ENCODE data around the gene UBL3. TPM values are rescaled to one million over a fixed set of nuclear protein-coding genes. Genes with fewer than 3 reads are reported as not detected.

Gene UBL3
- total RNA-seq, 1 experiment from 2014 or later = 11.1 TPM

DNA sequence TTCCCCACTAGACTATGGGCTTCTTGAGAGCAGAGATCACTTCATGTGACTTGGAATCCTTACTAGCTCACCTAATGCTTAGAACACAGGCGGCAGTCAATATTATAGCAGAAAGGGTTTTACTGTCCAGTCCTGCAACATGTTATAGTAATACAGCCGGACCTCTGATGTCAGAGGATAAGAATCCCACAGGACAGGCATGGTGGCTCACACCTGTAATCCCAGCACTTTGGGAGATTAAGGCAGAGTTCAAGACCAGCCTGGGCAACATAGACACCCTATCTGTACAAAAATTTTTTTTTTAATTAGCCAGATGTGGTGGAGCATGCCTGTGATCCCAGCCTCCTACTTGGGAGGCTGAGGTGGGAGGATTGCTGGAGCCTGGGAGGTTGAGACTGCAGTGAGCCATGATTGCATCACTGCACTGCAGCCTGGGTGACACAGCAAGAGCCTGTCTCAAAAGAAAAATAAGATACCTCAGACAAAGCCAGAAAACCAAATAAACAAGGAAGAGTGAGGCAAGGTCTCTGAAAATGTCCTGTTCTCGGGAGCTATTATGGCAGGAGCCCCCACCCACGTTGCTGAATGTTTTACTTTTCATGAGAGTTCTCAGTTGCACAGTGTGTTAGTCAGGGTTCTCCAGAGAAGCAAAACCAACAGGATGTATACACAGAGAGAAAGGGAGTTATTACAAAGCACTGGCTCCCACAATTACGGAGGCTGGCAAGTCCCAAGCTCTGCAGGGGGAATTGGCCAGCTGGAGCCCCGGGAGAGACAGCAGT lies 100.8 kb downstream of the UBL3 start:
- CTCF ChIA-PET = no interaction called here
- H3K4me3 ChIP-seq (ENCODE audit: low read depth in 2 of 2, low read length in 2 of 2) = no peak overlapping the region
- no peaks in the 10 kb centered on the region for H3K36me3 ChIP-seq (ENCODE audit: control insufficient read depth, insufficient read depth, low read length)
- no peak for DNase-seq (ENCODE audit: low read depth, low spot score)
- no peak overlapping the region for H3K27ac ChIP-seq (ENCODE audit: low read length)
- no peaks in the 10 kb centered on the region for H3K4me1 ChIP-seq (ENCODE audit: control insufficient read depth, insufficient read depth, low read length)
- no TSS peak for BruUV-seq (replicated peaks)
- no peaks in the 10 kb centered on the region for H3K27me3 ChIP-seq (ENCODE audit: control insufficient read depth, insufficient read depth, low read length)
- no peaks in the 10 kb centered on the region for H3K9me3 ChIP-seq (ENCODE audit: control insufficient read depth, insufficient read depth, low read depth, low read length)
- POLR2A ChIA-PET = no interaction called here
- intact Hi-C loops (cut with micrococcal nuclease; ENCODE audit: unreplicated experiment) = no loop called here
- TF ChIP-seq REST (IDR thresholded peaks at IDR 0.05; ENCODE audit: insufficient read depth in 1 of 2, low read depth in 2 of 2, low read length in 1 of 2) = no peak
- TF ChIP-seq, protein P1, sequence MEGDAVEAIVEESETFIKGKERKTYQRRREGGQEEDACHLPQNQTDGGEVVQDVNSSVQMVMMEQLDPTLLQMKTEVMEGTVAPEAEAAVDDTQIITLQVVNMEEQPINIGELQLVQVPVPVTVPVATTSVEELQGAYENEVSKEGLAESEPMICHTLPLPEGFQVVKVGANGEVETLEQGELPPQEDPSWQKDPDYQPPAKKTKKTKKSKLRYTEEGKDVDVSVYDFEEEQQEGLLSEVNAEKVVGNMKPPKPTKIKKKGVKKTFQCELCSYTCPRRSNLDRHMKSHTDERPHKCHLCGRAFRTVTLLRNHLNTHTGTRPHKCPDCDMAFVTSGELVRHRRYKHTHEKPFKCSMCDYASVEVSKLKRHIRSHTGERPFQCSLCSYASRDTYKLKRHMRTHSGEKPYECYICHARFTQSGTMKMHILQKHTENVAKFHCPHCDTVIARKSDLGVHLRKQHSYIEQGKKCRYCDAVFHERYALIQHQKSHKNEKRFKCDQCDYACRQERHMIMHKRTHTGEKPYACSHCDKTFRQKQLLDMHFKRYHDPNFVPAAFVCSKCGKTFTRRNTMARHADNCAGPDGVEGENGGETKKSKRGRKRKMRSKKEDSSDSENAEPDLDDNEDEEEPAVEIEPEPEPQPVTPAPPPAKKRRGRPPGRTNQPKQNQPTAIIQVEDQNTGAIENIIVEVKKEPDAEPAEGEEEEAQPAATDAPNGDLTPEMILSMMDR (IDR thresholded peaks at IDR 0.05) = no peak
- TF ChIP-seq POLR2AphosphoS5 (IDR thresholded peaks at IDR 0.05; ENCODE audit: low read depth, low read length) = no peak
- TF ChIP-seq TCF7L2 (IDR thresholded peaks at IDR 0.05; ENCODE audit: low read depth, low read length) = no peak
- no peak for TF ChIP-seq SIN3A (IDR thresholded peaks at IDR 0.05; ENCODE audit: borderline replicate concordance, insufficient read depth, low read depth, low read length)
- no peak for ATAC-seq
- in situ Hi-C loops (cut with HindIII; ENCODE audit: low pct_unique_long_range_greater_than_20kb, low sequenced_read_pairs) = no loop called here

- BruUV-seq (replicated peaks) = no TSS peak
- POLR2A ChIA-PET = no interaction called here
- in situ Hi-C loops (cut with HindIII; ENCODE audit: low pct_unique_long_range_greater_than_20kb, low sequenced_read_pairs) = no loop called here
Observed at GRCh38 chr13:29748097-29748496, 102.3 kb downstream of the UBL3 start.

More at GRCh38 chr13:29748097-29748496, 102.3 kb downstream of the UBL3 start:
- no peak for TF ChIP-seq SIN3A (IDR thresholded peaks at IDR 0.05; ENCODE audit: borderline replicate concordance, insufficient read depth, low read depth, low read length)
- no peak for TF ChIP-seq TCF7L2 (IDR thresholded peaks at IDR 0.05; ENCODE audit: low read depth, low read length)
- no peak for TF ChIP-seq POLR2AphosphoS5 (IDR thresholded peaks at IDR 0.05; ENCODE audit: low read depth, low read length)
- TF ChIP-seq REST (IDR thresholded peaks at IDR 0.05; ENCODE audit: insufficient read depth in 1 of 2, low read depth in 2 of 2, low read length in 1 of 2) = no peak
- TF ChIP-seq, protein P1 (IDR thresholded peaks at IDR 0.05) = no peak
- ATAC-seq (no peak), DNase-seq (ENCODE audit: low read depth, low spot score) (no peak)
- CTCF ChIA-PET = no interaction called here
- intact Hi-C loops (cut with micrococcal nuclease; ENCODE audit: unreplicated experiment) = no loop called here
- Histone ChIP-seq H3K27ac (ENCODE audit: low read length) (no peak overlapping the region), H3K36me3 (ENCODE audit: control insufficient read depth, insufficient read depth, low read length) (no peaks in the 10 kb centered on the region), H3K27me3 (ENCODE audit: control insufficient read depth, insufficient read depth, low read length) (no peaks in the 10 kb centered on the region), H3K9me3 (ENCODE audit: control insufficient read depth, insufficient read depth, low read depth, low read length) (no peaks in the 10 kb centered on the region), H3K4me1 (ENCODE audit: control insufficient read depth, insufficient read depth, low read length) (no peaks in the 10 kb centered on the region), H3K4me3 (ENCODE audit: low read depth in 2 of 2, low read length in 2 of 2) (no peak overlapping the region)
